Activated CD4-positive, alpha-beta memory T cell treated with anti-CD3 and anti-CD28 coated beads, Interleukin-2, amount 10 ng/mL, durations not matched to agents 7 days and 5 days (primary cell): Measurements from ENCODE around the gene RRAS. TPM values are rescaled to one million over a fixed set of nuclear protein-coding genes. Genes with fewer than 3 reads are reported as not detected.

Experiments used
- CTCF ChIA-PET: fragments of 350-600 bp; sonication (Branson Sonifier 250); formaldehyde crosslinking; loops from one replicate; lab custom pipeline; 2021; ENCODE audit warnings: antibody characterized with exemption, inconsistent platforms; lab: Charles Lee
- POLR2A ChIA-PET: fragments of 350-600 bp; sonication (Branson Sonifier 250); formaldehyde crosslinking; loops from one replicate; lab custom pipeline; 2021; ENCODE audit warnings: antibody characterized with exemption; lab: Charles Lee
- DNase-seq: peaks from one replicate; pipeline ENCODE4 v3.0.0-alpha.2; 2020
- H3K27ac Mint-ChIP-seq: one replicate; pipeline ENCODE4 v1.8.0; 2021; ENCODE audit warnings: mild to moderate bottlenecking, mixed read lengths
- H3K27me3 Mint-ChIP-seq: one replicate; pipeline ENCODE4 v1.8.0; 2021; ENCODE audit warnings: mixed read lengths
- H3K36me3 Mint-ChIP-seq: one replicate; pipeline ENCODE4 v1.8.0; 2021; ENCODE audit warnings: low read depth, mixed read lengths
- H3K4me1 Mint-ChIP-seq: one replicate; pipeline ENCODE4 v1.8.0; 2021; ENCODE audit warnings: mixed read lengths
- H3K4me3 Mint-ChIP-seq: one replicate; pipeline ENCODE4 v1.8.0; 2021; ENCODE audit warnings: mild to moderate bottlenecking, mixed read lengths
- H3K9me3 Mint-ChIP-seq: one replicate; pipeline ENCODE4 v1.8.0; 2021; ENCODE audit warnings: mixed read lengths
- total RNA-seq, 2 experiments: library from RNA; stranded (reverse); gene quantifications; one replicate each; pipeline ENCODE4 v1.2.3, GENCODE V29; 2021

Gene RRAS
- total RNA-seq, 2 experiments from 2014 or later, result 17.8 to 18.1 TPM

- H3K4me1 Mint-ChIP-seq, result peaks cover 31% of the 10 kb centered on the region
- H3K4me3 Mint-ChIP-seq, result peak overlapping the region; percentile 79
- peaks cover 3% of the 10 kb centered on the region for H3K27me3 Mint-ChIP-seq
- DNase-seq, result no peak
- H3K9me3 Mint-ChIP-seq, result no peaks in the 10 kb centered on the region
- POLR2A ChIA-PET, result interaction anchor here (0.6 to 3.9 kb wide), 6 partner anchors 8 to 64 kb away, joined by 3 to 24 read pairs (median 4); partner anchors contain the start of genes NOSIP and PRRG2
- peaks cover 20% of the 10 kb centered on the region for H3K36me3 Mint-ChIP-seq
- peak overlapping the region; percentile 81 for H3K27ac Mint-ChIP-seq
- CTCF ChIA-PET, result interaction anchor here (1.2 to 1.7 kb wide), 3 partner anchors 15 to 81 kb away, joined by 3 read pairs; partner anchors contain the start of gene RCN3
Observed at GRCh38 chr19:49594157-49594992, 45.6 kb downstream of the RRAS start.

DNA sequence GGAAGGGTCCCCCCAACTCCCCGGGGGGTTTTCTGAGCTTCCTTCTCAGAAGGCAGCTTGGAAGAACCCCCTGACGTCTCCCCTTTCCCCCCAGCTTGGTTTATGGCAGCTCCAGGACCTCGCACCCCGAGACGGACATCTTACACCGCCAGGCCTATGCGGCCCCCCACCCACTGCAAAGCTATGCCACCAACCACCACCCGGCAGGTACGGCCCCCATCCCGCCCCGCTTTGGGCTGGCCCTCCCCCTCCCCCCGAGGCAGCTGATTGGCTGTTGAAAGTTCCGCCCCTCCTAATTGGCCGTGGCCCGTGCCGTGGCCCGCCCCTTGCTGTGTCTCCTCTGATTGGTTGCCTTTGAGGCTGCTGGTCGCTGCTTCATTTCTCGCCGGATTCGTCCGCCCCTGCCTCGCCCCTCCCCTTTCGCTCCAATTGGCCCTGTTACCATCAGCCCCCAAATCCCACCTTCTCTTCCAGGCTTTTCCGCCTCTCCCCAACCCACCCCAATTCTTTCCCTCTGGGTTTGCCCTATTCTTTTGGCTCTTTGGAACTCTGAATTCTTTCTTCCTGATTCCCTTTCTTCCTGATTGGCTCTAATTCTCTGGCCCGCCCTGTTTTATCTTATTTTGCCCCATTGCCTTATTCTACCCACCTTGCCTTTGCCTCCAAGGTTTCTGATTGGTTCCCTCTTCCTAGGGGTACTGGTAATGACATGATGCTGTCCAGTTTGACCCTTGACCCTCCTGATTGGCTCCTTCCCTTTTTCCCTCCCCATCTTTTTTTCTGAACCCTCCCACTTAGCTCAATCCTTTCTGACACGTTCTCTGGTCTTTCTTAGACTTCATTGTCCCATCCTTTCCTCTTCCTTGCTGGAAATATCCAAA is 46.5 kb downstream of the RRAS start:
- H3K27me3 Mint-ChIP-seq, result peaks cover 8% of the 10 kb centered on the region
- peak; percentile 95 for DNase-seq
- H3K4me1 Mint-ChIP-seq, result peaks cover 36% of the 10 kb centered on the region
- POLR2A ChIA-PET, result interaction anchor here (0.6 to 3.9 kb wide), 13 partner anchors 9 to 257 kb away, joined by 3 to 24 read pairs (median 4); partner anchors contain the start of genes BCL2L12, IRF3, NOSIP and PRMT1
- peaks cover 20% of the 10 kb centered on the region for H3K36me3 Mint-ChIP-seq
- CTCF ChIA-PET, result interaction anchor here (0.6 to 1.7 kb wide), 10 partner anchors 16 to 98 kb away, joined by 3 to 4 read pairs (median 3); partner anchors contain the start of genes RCN3 and RRAS
- H3K9me3 Mint-ChIP-seq, result no peaks in the 10 kb centered on the region
- H3K4me3 Mint-ChIP-seq, result peak overlapping the region; percentile 79
- H3K27ac Mint-ChIP-seq, result peak overlapping the region; percentile 81

DNA sequence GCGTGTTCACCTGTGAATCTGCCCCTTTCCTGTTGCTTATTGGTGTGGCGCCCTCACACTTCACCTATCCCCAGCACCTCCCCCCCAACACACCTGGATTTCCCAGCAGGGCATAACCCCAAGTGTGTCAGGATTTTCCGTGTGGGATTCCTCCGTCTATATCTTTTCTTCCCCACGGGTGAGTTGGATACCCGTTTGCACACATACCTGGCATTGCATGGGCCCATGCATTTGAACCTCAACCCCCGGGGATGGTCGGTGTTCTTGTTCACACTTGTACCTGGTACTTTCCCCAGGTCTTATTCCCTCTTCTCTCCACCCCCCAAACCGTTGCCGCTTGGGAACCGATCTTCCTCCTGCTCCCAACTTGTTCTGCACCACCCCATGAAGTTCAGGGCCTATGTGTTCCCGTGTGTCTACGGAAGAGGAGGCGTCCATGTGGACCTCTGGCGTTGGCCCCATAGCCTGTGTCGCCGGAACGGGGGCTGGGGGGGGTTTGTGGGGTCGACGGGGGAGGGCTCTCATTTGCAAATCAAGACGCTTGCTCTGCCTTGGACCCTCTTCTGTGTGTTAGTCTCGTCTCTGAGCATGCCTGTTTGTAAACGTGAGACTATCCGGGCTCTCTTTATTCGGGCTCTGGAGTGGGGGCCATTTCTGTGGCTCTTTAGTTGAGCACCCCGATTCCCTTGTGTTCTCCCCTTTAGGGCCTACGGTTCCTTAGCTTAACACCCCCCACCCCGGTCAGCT is 47.3 kb downstream of the RRAS start:
- Mint-ChIP-seq H3K27me3 (peaks cover 9% of the 10 kb centered on the region), H3K27ac (peak overlapping the region; percentile 81), H3K4me1 (peaks cover 37% of the 10 kb centered on the region), H3K9me3 (no peaks in the 10 kb centered on the region), H3K4me3 (peak overlapping the region; percentile 79), H3K36me3 (peaks cover 16% of the 10 kb centered on the region)
- ChIA-PET CTCF (interaction anchor here (0.6 to 1.7 kb wide), 12 partner anchors 17 to 88 kb away, joined by 3 to 6 read pairs (median 3); partner anchors contain the start of genes RCN3 and RRAS), POLR2A (interaction anchor here (0.6 to 3.9 kb wide), 12 partner anchors 10 to 258 kb away, joined by 3 to 44 read pairs (median 5); partner anchors contain the start of genes BCL2L12, IRF3, NOSIP and PRMT1)
- DNase-seq, result peak; percentile 27

GRCh38 chr19:49591731-49592485 is 48.0 kb downstream of the RRAS start:
- Mint-ChIP-seq H3K4me1 (peaks cover 37% of the 10 kb centered on the region), H3K27me3 (peaks cover 9% of the 10 kb centered on the region), H3K27ac (peak overlapping the region; percentile 81), H3K4me3 (peak overlapping the region; percentile 79), H3K9me3 (no peaks in the 10 kb centered on the region), H3K36me3 (peaks cover 16% of the 10 kb centered on the region)
- POLR2A ChIA-PET, result interaction anchor here (0.7 to 3.9 kb wide), 7 partner anchors 11 to 338 kb away, joined by 3 to 44 read pairs (median 6); partner anchors contain the start of genes ATF5, BCL2L12, IRF3 and NOSIP
- CTCF ChIA-PET, result interaction anchor here (0.7 to 1.1 kb wide), 4 partner anchors 41 to 84 kb away, joined by 3 to 6 read pairs (median 3); partner anchors contain the start of gene RRAS
- DNase-seq, result peak; percentile 51

- H3K4me3 Mint-ChIP-seq, result peak within 1 kb of the TSS; percentile 79
- H3K27me3 Mint-ChIP-seq, result peaks cover 9% of the 10 kb centered on the region
- CTCF ChIA-PET, result interaction anchor here (1.1 to 1.6 kb wide), 4 partner anchors 11 to 51 kb away, joined by 3 to 5 read pairs (median 4); partner anchors contain the start of genes NOSIP, PRRG2, RRAS and SCAF1
- peaks cover 37% of the 10 kb centered on the region for H3K4me1 Mint-ChIP-seq
- no peaks in the 10 kb centered on the region for H3K9me3 Mint-ChIP-seq
- H3K36me3 Mint-ChIP-seq, result peaks cover 16% of the 10 kb centered on the region
- POLR2A ChIA-PET, result interaction anchor here (0.7 to 3.9 kb wide), 10 partner anchors 11 to 338 kb away, joined by 3 to 44 read pairs (median 6); partner anchors contain the start of genes ATF5, BCL2L12, FUZ and IRF3
- peak; percentile 73 for DNase-seq
- H3K27ac Mint-ChIP-seq, result peak within 1 kb of the TSS; percentile 81
Observed at GRCh38 chr19:49590971-49591730, 48.8 kb downstream of the RRAS start, which contains the start of gene PRR12. TSS of gene PRR12 (plus strand) at chr19:49591182. CDS start at chr19:49591655, 473 bp downstream.

DNA sequence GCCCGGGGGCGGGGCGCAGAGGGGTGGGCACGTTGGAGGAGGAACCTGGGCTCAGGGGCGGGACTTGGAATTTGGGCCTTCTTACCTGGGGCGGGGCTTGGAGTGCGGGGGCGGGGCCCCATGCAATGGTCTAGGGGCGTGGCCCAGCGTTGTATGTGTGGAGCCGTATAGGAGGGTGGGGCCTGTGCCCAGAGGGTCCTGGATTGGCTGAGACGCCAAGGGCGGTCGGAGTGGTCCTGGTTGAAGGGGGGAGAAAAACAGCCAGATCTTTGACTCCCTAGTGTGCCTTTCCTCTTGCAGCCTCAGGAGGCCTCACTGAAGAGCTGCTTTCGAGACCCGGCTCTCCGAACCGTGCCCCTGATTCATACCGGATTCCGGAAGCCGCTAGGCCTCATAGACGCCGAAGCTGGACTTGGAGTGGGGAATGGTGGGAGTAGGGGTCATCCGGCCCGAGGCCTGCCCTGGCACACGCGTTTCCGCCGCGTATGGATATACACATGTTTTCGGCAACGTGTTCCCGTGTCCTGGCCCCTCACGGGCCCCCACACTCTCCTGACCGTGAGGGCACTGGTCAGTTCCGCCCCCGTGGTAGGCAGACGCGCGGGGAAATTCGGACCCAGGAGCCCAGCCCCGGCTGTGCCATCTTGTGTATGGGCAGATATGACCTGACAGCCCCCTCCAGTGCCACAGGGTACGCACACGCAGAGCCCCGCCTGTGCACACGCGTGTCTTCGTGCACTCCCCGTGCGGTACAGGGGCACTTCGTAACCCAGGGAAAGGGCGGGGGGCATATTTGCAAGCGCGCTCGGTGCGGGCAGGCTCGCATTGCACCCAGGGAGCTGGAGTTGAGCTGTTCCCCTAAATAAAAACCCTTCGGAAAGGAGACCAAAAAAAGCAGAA is 49.6 kb downstream of the RRAS start:
- ChIA-PET CTCF (interaction anchor here (1.1 to 1.6 kb wide), 4 partner anchors 10 to 117 kb away, joined by 3 to 5 read pairs (median 4); partner anchors contain the start of genes NOSIP, PRRG2 and SCAF1), POLR2A (interaction anchor here (0.5 to 3.4 kb wide), 10 partner anchors 10 to 223 kb away, joined by 3 to 44 read pairs (median 4); partner anchors contain the start of genes BCL2L12, FUZ, IRF3 and NOSIP)
- DNase-seq, result peak; percentile 97
- H3K27ac Mint-ChIP-seq, result peak overlapping the region; percentile 80
- H3K4me3 Mint-ChIP-seq, result peak overlapping the region; percentile 79
- H3K27me3 Mint-ChIP-seq, result peaks cover 9% of the 10 kb centered on the region
- H3K36me3 Mint-ChIP-seq, result peaks cover 16% of the 10 kb centered on the region
- peaks cover 37% of the 10 kb centered on the region for H3K4me1 Mint-ChIP-seq
- H3K9me3 Mint-ChIP-seq, result no peaks in the 10 kb centered on the region

GRCh38 chr19:49589502-49589905 is 50.4 kb downstream of the RRAS start:
- ChIA-PET CTCF (interaction anchor here (0.6 to 1.7 kb wide), 5 partner anchors 9 to 1269 kb away, joined by 3 to 4 read pairs (median 3); partner anchors contain the start of genes NOSIP, RCN3 and SCAF1), POLR2A (interaction anchor here (0.5 to 3.4 kb wide), 7 partner anchors 9 to 180 kb away, joined by 3 to 44 read pairs (median 6); partner anchors contain the start of genes NOSIP, PRMT1, PRRG2 and RRAS)
- no peak for DNase-seq
- Mint-ChIP-seq H3K4me3 (no peak overlapping the region), H3K4me1 (peaks cover 35% of the 10 kb centered on the region), H3K27me3 (peaks cover 9% of the 10 kb centered on the region), H3K9me3 (no peaks in the 10 kb centered on the region), H3K27ac (peak overlapping the region; percentile 42), H3K36me3 (peaks cover 13% of the 10 kb centered on the region)

DNA sequence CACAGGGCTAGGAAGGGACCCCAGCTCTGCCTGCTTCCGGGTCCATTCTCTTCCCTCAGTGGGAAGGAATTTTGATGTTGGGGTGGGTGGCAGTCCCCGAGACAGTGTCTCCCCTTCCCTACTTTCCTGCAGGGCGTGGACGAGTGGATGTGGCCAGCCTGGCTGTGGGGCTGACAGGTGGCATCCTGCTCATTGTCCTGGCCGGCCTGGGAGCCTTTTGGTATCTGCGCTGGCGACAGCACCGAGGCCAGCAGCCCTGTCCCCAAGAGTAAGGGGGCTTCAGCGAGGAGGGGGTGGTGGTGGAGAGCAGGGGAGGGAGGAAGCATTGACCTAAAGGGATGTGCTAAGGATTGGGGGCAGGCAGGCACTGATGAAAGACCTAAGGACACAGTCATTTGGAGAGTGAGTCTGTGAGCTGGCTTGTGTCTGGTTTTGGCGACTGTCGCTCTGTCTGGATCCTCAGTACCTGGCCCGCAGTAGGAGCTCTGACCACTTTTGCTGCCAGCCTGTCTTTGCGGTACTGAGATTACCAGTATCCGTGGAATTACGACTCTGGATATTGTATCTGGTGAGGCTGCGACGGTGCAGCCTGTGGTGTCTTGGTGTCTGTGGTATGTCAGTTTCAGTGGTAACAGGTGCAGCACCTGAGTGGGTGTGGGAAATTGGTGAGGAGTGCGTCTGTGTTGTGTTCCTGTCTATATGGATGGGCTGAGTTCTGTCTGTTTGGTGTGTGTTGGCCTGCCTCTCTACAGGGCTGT is 51.4 kb downstream of the RRAS start:
- no peaks in the 10 kb centered on the region for H3K9me3 Mint-ChIP-seq
- H3K4me1 Mint-ChIP-seq, result peaks cover 26% of the 10 kb centered on the region
- ChIA-PET POLR2A (interaction anchor here (2.6 to 3.4 kb wide), 2 partner anchors 8 to 88 kb away, joined by 16 to 38 read pairs; partner anchors contain the start of genes NOSIP, PRMT1 and PRRG2), CTCF (interaction anchor here (0.6 to 1.7 kb wide), 3 partner anchors 8 to 61 kb away, joined by 3 to 4 read pairs (median 4); partner anchors contain the start of genes NOSIP and RCN3)
- DNase-seq, result no peak
- no peak overlapping the region for H3K27ac Mint-ChIP-seq
- no peak overlapping the region for H3K4me3 Mint-ChIP-seq
- H3K36me3 Mint-ChIP-seq, result peaks cover 3% of the 10 kb centered on the region
- H3K27me3 Mint-ChIP-seq, result peaks cover 9% of the 10 kb centered on the region

DNA sequence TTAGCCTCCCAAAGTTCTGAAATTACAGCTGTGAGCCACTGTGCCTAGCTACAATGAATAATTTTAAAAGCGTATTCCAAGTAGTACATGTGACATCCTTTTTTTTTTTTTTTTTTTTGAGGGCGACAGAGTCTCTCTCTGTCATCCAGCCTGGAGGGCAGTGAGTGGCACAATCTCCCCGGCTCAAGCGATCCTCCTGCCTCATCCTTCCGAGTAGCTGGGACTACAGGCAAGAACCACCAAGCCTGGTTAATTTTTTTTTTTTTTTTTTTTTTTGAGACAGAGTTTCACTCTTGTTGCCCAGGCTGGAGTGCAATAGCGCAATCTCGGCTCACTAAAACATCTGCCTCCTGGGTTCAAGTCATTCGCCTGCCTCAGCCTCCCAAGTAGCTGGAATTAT is 52.7 kb downstream of the RRAS start:
- Mint-ChIP-seq H3K27ac (no peak overlapping the region), H3K4me1 (peaks cover 13% of the 10 kb centered on the region), H3K9me3 (no peaks in the 10 kb centered on the region), H3K27me3 (peaks cover 9% of the 10 kb centered on the region), H3K4me3 (no peak overlapping the region), H3K36me3 (no peaks in the 10 kb centered on the region)
- POLR2A ChIA-PET, result no interaction called here
- DNase-seq, result no peak
- CTCF ChIA-PET, result interaction anchor here (1.3 to 1.9 kb wide), 2 partner anchors 16 to 18 kb away, joined by 4 to 10 read pairs; no protein-coding TSS in a partner anchor
